Measurements from ENCODE around the gene P3H2. TPM values are rescaled to one million over a fixed set of nuclear protein-coding genes. Genes with fewer than 3 reads are reported as not detected.
A peak's percentile ranks its signal among the peaks of the same experiment; 100 is the strongest.
"Not testable (repeated sequence)": the region's sequence is repeated elsewhere in the genome, so short reads cannot be mapped to it uniquely, and the experiment has no call there.

P3H2 gene
- total and polyA plus RNA-seq, 2 experiments from 2014 or later: 14.5 TPM

DNA sequence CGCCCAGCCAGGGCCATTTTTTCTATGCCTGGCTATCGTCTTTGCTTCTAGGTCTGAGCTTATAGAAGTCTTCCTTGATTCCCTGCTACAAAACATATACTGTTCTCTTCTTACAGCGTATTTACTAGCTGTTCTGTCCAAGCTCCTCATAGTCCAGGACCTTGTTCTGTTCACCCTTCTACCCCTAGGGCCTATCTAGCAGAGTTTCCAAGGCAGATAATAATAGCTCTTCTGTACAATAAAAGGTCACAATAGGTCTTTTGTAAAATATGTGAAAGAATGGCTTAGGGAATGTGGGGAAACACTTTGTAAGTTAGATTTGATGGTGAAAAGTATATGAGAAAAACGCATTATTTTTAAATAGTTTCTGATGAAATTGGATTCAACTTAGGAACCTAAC, 158.2 kb downstream of the P3H2 start:
- Histone ChIP-seq H3K27ac (no peak overlapping the region), H3K36me3 (replicated peaks; ENCODE audit: insufficient read depth, low read depth) (no peaks in the 10 kb centered on the region), H3K79me2 (no peaks in the 10 kb centered on the region), H2AFZ (no peak overlapping the region), H4K20me1 (ENCODE audit: insufficient read depth, poor library complexity, severe bottlenecking) (no peaks in the 10 kb centered on the region), H3K27me3 (no peaks in the 10 kb centered on the region), H3K9me2 (replicated peaks; ENCODE audit: insufficient read depth) (no peaks in the 10 kb centered on the region), H3K4me1 (ENCODE audit: insufficient read depth) (no peaks in the 10 kb centered on the region), H3K4me3 (no peak overlapping the region), H3K9me3 (ENCODE audit: low read depth) (no peaks in the 10 kb centered on the region), H3K4me2 (no peak overlapping the region)
- DNase-seq (ENCODE audit: low spot score): no peak
- 94% methylated on average over 4 of the region's 4 CpGs for WGBS (ENCODE audit: low lambda C conversion rate, missing lambda C conversion rate)
- no peak for TF ChIP-seq EZH2phosphoT487 (IDR thresholded peaks at IDR 0.05; ENCODE audit: low read depth, severe bottlenecking, unreplicated experiment)
- TF ChIP-seq EZH2 (IDR thresholded peaks at IDR 0.05; ENCODE audit: borderline replicate concordance): no peak
- TF ChIP-seq, protein P1, sequence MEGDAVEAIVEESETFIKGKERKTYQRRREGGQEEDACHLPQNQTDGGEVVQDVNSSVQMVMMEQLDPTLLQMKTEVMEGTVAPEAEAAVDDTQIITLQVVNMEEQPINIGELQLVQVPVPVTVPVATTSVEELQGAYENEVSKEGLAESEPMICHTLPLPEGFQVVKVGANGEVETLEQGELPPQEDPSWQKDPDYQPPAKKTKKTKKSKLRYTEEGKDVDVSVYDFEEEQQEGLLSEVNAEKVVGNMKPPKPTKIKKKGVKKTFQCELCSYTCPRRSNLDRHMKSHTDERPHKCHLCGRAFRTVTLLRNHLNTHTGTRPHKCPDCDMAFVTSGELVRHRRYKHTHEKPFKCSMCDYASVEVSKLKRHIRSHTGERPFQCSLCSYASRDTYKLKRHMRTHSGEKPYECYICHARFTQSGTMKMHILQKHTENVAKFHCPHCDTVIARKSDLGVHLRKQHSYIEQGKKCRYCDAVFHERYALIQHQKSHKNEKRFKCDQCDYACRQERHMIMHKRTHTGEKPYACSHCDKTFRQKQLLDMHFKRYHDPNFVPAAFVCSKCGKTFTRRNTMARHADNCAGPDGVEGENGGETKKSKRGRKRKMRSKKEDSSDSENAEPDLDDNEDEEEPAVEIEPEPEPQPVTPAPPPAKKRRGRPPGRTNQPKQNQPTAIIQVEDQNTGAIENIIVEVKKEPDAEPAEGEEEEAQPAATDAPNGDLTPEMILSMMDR (IDR thresholded peaks at IDR 0.05; ENCODE audit: poor library complexity): no peak

DNA sequence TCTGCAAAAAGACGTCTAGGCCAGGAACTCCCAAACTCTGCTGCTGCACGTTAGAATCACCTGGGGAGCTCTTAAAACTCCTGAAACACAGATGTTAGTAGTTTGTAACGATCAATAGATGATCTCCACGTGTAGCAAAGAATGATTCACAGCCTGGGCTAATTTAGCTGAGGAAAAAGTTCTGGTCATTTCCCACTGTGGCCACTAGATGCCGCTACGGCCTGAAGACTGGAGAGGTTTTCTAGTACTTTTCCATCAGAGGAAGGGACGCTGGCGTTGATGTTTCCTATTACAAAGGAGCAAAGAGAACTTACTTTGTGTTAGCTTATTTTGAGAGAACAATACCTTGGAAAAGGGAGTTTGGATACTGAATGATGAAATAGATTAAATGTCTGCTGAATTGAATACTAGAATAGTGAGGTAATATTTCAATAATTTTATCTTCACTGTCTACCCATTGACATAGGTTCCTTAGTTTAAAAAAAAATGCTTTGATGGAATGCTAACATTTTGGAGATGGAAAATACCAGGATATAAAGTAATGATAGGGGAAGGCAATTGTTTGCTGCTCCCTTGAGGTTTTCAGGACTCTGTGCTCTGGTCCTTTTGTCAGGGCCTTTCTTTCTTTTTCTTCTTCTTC, 159.1 kb downstream of the P3H2 start:
- no peak overlapping the region for H2AFZ ChIP-seq
- no peak overlapping the region for H3K4me3 ChIP-seq
- TF ChIP-seq, protein P1 (IDR thresholded peaks at IDR 0.05; ENCODE audit: poor library complexity): peak; percentile 97
- no peak for TF ChIP-seq EZH2 (IDR thresholded peaks at IDR 0.05; ENCODE audit: borderline replicate concordance)
- 2% methylated on average over 8 of the region's 8 CpGs for WGBS (ENCODE audit: low lambda C conversion rate, missing lambda C conversion rate)
- H3K4me2 ChIP-seq: no peak overlapping the region
- H3K79me2 ChIP-seq: no peaks in the 10 kb centered on the region
- H3K36me3 ChIP-seq (replicated peaks; ENCODE audit: insufficient read depth, low read depth): no peaks in the 10 kb centered on the region
- H3K9me3 ChIP-seq (ENCODE audit: low read depth): no peaks in the 10 kb centered on the region
- no peaks in the 10 kb centered on the region for H3K27me3 ChIP-seq
- H3K4me1 ChIP-seq (ENCODE audit: insufficient read depth): no peaks in the 10 kb centered on the region
- peak; percentile 90 for DNase-seq (ENCODE audit: low spot score)
- H3K27ac ChIP-seq: no peak overlapping the region
- H3K9me2 ChIP-seq (replicated peaks; ENCODE audit: insufficient read depth): no peaks in the 10 kb centered on the region
- no peaks in the 10 kb centered on the region for H4K20me1 ChIP-seq (ENCODE audit: insufficient read depth, poor library complexity, severe bottlenecking)

DNA sequence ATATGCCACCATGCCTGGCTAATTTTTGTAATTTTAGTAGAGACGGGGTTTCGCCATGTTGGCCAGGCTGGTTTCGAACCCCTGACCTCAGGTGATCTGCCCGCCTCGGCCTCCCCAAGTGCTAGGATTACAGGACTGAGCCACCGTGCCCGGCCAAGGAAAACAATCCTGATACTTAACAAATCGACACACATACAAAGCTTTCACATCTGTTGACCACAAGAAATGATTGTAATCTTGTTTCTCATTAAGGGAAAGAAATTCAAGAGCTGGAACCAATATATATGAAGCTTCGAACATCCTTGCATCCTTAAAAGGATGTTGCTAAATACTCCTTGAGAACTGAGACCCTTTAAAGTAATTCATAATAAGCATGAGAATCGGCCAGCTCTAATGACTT, 159.6 kb downstream of the P3H2 start:
- not testable (repeated sequence) for H3K36me3 ChIP-seq (replicated peaks; ENCODE audit: insufficient read depth, low read depth); H4K20me1 ChIP-seq (ENCODE audit: insufficient read depth, poor library complexity, severe bottlenecking); H3K4me2 ChIP-seq; H3K4me3 ChIP-seq; H3K79me2 ChIP-seq; H3K27me3 ChIP-seq; H2AFZ ChIP-seq; H3K4me1 ChIP-seq (ENCODE audit: insufficient read depth); H3K9me2 ChIP-seq (replicated peaks; ENCODE audit: insufficient read depth); H3K27ac ChIP-seq; DNase-seq (ENCODE audit: low spot score); H3K9me3 ChIP-seq (ENCODE audit: low read depth)
- WGBS (ENCODE audit: low lambda C conversion rate, missing lambda C conversion rate): 83% methylated on average over 10 of the region's 10 CpGs

DNA sequence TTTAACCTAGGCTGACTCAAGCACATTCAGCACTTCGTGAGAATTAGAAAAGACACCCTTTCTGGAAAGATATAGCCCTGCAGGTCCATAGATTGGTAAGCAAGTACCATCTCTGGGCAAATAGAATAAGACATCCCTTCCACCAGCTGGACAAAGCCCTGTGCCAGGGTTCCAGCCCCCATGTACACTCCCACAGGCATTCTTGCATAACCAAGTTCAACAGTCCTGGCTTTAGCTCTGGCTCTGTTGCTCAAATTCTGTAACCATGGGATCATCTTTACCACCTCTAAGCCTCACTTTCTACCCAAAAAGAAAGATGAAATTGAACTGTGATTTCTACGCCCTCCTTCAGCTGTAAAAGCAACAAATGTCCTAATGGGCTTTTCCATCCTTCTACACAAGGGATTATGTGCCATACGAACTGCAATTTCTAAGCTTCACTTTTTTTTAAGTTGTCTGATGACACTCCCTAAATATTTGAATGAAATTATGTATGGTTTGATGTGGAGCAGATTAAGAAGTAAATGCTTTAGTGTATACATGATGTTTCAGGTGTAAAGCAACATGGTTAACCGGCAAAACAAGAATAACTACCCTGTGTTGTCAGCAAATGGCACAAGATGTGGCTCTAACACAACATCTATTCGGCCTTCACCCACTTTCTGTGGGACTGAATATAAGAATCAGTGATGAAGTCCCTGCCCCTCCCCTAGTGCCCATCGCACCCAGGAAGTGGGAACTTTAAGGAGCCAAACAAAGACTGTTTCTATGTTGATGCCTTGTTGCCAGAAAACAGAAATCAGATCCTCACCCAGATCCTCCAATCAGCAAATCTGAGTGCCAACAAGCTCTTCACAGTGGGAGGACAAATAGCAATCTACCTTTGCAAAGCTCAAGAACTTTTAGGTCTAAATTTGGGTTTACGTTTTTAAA, 165.7 kb downstream of the P3H2 start:
- H4K20me1 ChIP-seq (ENCODE audit: insufficient read depth, poor library complexity, severe bottlenecking): no peaks in the 10 kb centered on the region
- H3K4me3 ChIP-seq: no peak overlapping the region
- no peaks in the 10 kb centered on the region for H3K79me2 ChIP-seq
- WGBS (ENCODE audit: low lambda C conversion rate, missing lambda C conversion rate): 93% methylated on average over 7 of the region's 7 CpGs
- DNase-seq (ENCODE audit: low spot score): no peak
- H3K27me3 ChIP-seq: no peaks in the 10 kb centered on the region
- no peaks in the 10 kb centered on the region for H3K9me2 ChIP-seq (replicated peaks; ENCODE audit: insufficient read depth)
- no peaks in the 10 kb centered on the region for H3K4me1 ChIP-seq (ENCODE audit: insufficient read depth)
- no peak overlapping the region for H3K4me2 ChIP-seq
- no peaks in the 10 kb centered on the region for H3K9me3 ChIP-seq (ENCODE audit: low read depth)
- no peak overlapping the region for H3K27ac ChIP-seq
- TF ChIP-seq EZH2phosphoT487 (IDR thresholded peaks at IDR 0.05; ENCODE audit: low read depth, severe bottlenecking, unreplicated experiment): no peak
- TF ChIP-seq EZH2 (IDR thresholded peaks at IDR 0.05; ENCODE audit: borderline replicate concordance): no peak
- TF ChIP-seq, protein P1 (IDR thresholded peaks at IDR 0.05; ENCODE audit: poor library complexity): no peak
- H3K36me3 ChIP-seq (replicated peaks; ENCODE audit: insufficient read depth, low read depth): no peaks in the 10 kb centered on the region
- no peak overlapping the region for H2AFZ ChIP-seq

Data from hepatocyte (in vitro differentiated cells).